Transverse colon (tissue), 4 donors: ENCODE results near the gene C16orf95.

Experiments used
- CTCF ChIP-seq, 5 experiments: fragments of 200-600 bp in 3 of 5; fragments of 450-650 bp in 2 of 5; sonication (generic) in 3 of 5; IDR thresholded peaks; 1 replicate in 2 of 5; 2 replicates in 3 of 5; pipeline ENCODE4 v1.5.1; 2016 to 2017; ENCODE audit warnings: antibody characterized with exemption in 5 of 5, inconsistent platforms in 3 of 5, mild to moderate bottlenecking in 2 of 5, moderate library complexity in 1 of 5
- EP300 ChIP-seq: sonication (generic); formaldehyde crosslinking; IDR thresholded peaks from one replicate; pipeline ENCODE4 v1.6.1; 2017; ENCODE audit warnings: antibody characterized with exemption, low read depth
- POLR2A ChIP-seq: fragments of 450-650 bp; IDR thresholded peaks from one replicate; pipeline ENCODE4 v1.6.1; 2016; ENCODE audit warnings: antibody characterized with exemption, mild to moderate bottlenecking, moderate library complexity
- POLR2AphosphoS5 ChIP-seq, 3 donors: sonication (generic); formaldehyde crosslinking; IDR thresholded peaks; one replicate each; pipeline ENCODE4 v1.6.1; 2016; ENCODE audit warnings: antibody characterized with exemption in 3 of 3

GRCh38 chr16:87304951-87305350 lies 12.2 kb downstream of the C16orf95 start:
- TF ChIP-seq POLR2AphosphoS5 (IDR thresholded peaks at IDR 0.05) = no peak
- TF ChIP-seq CTCF (IDR thresholded peaks at IDR 0.05) = no peak
- no peak for TF ChIP-seq EP300
- TF ChIP-seq POLR2A = no peak
